Hematopoietic multipotent progenitor cell treated with erythropoietin and hydrocortisone succinate and interleukin-3 and kit ligand, for 17 days (in vitro differentiated cells): Measurements from ENCODE around the gene MICOS13.
A peak's percentile ranks its signal among the peaks of the same experiment; 100 is the strongest.
"Not testable (repeated sequence)": the region's sequence is repeated elsewhere in the genome, so short reads cannot be mapped to it uniquely, and the experiment has no call there.

ENCODE experiments used
- DNase-seq: peaks from one replicate; pipeline ENCODE4 v3.0.0-alpha.2; 2015; ENCODE audit warnings: low spot score

The MICOS13 gene

DNA sequence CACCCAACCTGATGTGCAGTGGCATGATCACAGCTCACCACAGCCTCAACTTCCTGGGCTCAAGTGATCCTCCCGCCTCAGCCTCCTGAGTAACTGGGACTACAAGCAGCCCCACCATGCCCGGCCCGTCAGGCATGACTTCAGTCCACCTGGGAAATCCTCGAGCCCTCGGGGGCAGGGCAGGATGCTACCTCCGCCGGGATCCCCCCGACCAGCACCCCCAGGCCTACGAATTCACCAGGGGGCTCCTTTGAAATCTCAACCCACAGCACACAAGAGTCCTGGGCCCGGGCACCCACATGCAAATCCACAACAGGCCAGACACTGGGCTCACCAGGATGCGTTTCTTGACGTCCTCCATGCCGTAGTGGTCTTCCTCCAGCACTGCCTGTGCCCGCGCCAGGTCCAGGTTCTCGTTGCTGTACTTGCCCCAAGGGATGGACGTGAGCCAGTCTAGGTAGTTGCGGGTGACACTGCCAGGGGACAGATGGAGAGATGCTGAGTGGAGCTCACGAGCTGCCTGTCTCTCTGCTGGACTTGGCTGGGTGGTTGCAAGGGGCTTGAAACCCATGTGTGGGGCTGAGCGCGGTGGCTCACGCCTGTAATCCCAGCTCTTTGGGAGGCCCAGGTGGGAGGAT, 20.3 kb upstream of the MICOS13 start:
- no peak for DNase-seq

DNA sequence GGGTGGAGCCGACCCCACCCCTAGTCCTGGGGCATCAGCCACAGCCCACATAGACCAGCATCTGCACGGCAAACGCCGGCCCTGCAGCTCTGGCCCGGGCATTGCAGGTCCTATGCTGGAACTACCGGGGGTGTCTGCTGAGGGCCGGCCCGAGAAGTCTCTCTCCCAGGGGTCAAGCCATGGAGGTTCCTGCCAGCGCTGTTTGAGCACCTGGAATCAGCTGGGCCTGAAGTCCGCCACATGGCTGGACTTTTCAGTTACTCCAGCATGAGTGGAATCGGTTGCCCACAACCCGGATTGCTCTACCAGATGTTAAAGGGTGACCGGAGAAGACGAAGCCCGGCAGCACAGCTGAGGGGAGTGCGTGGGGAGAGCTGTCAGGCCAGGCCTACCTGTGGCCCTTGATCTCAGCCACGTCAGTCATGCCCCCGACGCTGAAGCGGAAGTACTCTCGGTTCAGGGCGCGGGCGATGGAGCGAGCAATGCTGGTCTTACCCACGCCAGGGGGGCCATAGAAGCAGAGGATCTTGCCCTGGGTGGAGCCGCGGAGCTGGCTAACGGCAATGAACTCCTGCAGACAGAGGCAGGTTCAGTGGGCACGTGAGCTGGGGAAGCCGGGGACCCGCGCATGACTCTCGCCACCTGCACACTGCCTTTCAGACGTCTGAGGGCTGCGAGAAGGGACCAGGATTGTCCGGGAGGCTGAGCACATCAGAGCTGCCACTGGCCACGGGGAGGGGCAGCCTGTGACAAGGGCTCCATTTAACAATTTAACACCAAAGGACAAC, 18.5 kb upstream of the MICOS13 start:
- DNase-seq: no peak

DNA sequence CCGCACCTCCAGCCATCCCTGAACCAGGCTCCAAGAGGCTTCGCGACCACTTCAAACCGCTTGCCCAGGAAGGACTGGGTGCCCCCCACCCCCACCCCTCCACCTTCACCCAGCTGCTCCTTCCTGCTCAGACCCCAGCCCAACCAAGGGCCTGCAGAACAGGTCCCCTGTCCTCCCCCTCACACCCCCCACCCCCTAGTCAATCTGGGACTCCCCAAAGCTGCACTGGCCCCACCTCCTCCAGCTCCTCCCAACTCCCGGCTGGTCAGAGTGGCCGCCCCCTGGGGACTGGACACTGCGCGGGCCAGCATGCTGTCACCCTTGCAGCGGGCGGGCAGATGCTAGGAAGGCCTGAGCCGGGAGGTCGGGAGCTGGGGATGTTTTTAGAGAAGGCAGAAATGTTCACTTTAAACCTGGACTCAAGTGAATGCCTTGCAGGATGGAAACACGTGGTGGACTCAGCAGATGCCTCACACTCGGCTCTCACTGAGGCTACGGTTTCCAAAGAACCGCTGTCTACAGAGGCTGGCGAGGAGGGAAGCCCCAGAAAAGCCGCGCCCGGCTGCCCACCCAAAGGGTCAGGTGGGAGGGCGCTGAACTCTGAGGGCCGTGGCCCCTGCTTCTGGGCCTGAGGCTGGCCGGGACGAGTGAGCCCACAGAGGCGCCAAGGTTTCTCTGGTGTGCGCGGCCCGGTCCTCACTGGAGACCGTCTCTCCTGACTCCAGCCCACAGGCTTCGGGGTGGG, 17.7 kb upstream of the MICOS13 start:
- DNase-seq: no peak

DNA sequence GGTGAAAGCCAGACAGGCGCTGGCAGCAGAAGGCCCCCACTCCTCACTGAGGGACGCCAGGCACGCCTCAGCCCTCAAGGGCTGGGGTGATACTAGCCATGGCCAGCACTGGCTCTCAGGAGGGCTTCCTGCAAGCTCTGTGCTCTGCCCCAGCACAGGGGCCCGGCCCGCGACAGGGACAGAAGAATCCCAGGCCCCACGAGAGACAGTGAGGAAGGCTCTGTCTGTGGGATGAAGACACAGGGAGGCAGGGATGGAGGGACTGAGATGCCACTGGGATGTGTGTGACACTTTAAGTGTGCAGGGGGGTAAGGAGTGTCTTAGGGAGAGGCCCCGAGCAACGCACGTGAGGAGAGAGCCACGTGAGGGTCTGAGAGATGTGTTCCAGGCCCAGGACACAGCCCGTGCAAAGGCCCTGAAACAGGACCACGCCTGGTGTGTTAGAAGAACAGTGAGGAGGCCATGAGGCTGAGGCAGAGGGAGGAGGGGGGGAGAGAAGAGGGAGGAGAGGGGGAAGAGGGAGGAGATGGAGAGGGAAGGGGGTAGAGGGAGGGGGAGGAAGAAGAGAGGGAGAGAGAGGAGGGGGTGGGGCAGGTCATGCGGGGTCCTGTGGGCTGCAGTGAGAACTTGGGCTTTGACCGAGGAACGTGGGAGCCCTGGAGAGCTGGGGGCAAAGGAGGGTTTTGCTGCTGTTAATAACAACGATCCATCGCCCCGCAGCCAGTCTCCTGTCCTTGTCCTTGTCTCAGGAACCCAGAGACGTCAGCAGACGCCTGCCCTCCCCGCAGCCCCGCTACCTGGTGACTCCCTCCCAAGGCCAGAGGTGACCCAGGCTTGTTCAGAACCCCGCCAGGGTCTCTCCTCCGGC, 16.9 kb upstream of the MICOS13 start:
- DNase-seq: no peak

DNA sequence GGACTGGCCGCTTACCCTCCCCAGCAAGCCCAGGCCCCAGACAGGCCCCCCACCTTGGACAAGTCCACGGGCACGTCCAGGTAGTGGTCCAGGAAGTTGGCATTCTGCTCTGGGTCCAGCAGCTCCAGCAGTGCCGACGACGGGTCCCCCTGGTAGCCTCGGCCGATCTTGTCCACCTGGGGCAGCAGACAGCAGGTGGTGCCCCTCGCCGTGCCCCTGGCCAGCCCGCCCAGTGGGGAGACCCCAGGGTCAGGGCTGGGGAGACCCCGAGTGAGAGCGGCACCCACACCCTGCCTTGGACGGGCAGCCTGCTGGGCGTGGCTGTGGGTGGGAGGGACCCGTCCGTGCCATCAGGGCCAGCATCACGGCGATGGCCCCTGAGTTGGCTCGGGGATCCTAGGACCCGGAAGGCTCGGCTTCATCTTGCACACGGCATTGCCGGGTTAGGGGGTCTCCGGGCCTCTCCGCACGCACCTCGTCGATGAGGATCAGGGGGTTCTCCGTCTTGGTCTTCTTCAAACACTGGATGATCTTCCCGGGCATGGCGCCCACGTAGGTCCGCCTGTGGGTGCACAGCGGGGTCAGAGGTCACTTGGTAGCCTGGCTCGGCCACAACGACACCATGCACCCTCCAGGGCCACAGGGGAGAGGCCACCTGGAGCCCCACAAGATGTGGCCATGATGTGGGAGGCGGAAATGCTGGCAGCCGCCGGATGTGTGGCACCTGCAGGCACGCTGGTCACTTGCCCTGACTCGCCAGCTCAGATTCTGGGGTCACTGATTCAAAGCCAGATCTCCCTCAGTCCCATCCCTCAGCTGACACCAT, 16.1 kb upstream of the MICOS13 start:
- no peak for DNase-seq

DNA sequence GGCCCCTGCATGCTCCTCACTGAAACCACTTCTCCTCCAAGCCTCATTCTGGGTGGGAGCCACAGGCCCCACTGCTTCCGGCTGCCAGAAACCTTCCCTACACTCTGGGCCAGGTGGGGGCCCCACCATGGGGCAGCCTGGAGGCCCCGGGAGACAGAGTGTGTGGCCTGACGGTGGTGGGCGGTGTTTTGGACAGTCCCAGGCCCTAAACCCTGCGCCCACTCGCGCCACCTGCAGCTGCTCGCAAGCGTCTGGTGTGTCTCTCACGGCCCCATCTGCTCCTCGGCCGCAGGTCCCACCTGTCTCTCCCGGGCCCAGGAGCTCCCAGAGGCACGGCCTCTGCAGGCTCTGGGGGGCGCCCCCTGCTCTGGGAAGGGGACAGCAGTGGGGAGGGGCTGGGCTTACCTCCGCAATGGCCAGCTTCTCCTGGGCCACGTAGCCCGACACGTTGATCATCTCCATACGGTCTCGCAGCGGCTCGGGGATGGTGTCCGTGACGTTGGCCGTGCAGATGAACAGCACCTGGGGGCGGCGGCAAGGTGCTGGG, 15.4 kb upstream of the MICOS13 start:
- DNase-seq: no peak

DNA sequence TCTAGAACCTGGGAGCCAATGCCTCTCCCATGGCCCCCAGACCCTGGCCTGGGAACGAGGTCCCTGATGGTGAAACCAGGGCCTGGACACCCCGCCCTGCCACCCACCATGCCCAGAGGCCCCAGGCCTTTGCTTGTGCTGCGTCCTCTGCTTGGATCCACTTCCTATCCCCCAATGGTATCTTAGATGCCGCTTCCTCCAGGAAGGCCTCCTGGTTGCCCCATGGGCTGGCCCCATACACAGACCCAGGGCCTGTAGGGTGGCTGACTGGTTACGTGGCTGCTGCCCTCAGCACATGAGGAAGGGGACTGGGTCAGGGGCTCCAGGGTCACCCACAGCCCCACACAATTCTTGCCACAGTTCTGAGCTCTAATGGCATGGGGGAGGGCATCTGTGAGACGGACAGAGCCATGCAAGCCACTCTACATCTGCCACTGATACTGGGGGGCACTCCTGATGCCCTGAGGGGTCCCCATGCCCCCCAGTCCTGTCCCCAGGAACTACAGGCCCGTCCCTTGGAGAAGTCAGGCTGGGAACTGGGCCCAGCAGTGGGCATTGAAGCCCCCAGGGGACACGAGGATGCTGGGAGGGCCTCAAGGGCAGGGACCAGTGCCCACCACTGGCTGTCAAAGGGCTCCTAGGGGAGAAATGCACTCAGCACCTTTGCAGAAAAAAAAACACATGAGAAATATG, 14.8 kb upstream of the MICOS13 start:
- no peak for DNase-seq

DNA sequence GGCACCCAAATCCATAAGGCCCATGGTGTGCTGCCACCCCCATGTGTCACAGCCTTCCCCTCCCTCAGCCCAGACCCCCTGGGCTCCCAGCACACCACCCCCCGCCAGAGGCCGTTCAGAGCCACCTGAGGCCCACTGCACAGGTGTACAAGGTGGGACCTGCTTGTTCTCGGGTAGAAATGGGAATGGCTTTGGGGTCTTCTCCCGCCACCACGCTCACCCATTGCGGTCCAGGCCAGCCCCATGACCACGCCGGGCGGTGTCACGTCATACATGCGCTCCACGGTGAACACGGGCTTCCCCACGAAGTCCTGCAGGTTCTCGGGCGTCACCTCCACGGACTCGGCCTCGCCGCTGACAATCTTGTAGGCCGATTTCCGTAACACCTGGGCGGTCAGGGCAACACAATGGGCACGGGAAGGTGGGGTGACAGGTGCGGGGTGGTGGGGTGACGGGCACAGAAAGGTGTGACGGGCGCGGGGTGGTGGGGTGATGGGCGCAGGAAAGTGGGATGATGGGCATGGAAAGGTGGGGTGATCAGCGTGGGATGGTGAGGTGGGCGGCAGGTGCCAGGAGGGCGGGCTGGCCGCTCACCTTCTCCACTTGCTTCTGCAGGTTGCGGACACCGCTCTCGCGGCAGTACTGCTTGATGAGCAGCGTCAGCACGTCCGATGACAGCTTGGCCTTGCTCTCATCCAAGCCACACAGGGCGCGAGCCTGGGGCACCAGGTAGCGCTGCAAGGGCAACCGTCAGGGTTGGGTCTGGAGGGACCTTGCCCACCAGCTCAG, 14.0 kb upstream of the MICOS13 start:
- DNase-seq: no peak

DNA sequence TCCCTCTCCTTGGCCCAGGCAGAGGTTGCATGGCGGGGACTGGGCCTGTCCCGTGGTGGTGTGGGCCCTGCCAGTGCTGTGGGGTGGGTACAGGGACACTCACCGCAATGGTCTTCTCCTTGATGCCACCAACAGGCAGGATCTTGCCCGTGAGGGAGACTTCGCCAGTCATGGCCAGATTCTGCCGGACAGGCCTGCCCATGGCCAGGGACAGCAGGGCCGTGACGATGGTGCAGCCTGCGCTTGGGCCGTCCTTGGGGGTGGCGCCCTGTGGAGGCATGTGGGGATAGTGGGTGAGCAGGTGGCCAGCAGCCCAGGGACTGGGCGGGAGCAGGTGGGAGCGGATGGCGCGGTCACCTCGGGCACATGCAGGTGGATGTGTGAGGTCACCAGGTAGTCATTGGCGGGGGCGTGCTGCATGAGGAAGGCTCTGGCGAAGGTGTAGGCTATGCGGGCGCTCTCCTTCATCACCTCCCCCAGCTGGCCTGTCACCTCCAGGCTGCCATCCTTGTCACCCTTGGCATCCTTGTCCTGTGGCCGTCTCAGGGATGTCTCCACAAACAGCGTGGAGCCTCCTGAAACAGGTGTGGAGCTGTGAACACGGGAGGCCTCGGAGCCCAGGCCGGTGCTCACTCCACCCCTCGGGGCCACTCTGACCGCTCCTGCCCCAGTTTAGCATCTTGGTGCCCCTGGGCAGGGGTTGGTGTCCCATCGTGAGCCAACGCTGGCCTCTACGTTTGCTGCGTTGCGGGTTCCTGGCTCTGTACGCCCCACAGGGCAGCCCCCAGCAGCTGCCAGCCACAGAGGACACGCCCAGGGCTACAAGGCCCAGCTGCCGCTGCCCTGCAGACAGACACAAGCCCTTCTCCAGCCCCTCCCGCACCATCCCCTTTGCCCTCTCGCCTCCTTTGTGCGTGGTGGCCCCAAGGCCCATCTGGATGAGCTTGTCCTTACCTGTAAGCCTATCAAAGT, 13.2 kb upstream of the MICOS13 start:
- no peak for DNase-seq

DNA sequence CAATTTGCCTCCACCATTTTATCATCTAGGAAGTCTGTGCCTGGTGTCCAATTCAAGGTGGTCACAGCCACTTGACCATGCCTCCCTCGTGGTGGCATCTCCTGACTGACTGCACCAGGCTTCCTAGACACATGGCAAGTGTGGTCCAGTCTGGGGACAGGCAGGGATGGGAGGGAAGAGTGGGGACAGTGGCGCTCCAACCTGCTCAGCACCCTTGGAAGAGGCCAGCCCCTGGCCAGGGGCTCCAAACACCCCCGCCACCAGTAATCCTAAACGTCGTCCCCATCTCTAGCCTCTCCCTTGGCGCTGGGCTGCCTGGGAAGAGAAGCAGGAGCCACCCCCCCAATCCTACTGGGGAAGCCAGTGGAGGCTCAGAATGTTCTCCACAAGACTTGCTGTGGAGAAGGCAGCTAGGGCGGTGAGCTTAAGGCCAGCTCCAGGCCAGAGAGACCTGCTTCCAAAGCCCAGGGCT, 12.4 kb upstream of the MICOS13 start:
- DNase-seq: no peak

DNA sequence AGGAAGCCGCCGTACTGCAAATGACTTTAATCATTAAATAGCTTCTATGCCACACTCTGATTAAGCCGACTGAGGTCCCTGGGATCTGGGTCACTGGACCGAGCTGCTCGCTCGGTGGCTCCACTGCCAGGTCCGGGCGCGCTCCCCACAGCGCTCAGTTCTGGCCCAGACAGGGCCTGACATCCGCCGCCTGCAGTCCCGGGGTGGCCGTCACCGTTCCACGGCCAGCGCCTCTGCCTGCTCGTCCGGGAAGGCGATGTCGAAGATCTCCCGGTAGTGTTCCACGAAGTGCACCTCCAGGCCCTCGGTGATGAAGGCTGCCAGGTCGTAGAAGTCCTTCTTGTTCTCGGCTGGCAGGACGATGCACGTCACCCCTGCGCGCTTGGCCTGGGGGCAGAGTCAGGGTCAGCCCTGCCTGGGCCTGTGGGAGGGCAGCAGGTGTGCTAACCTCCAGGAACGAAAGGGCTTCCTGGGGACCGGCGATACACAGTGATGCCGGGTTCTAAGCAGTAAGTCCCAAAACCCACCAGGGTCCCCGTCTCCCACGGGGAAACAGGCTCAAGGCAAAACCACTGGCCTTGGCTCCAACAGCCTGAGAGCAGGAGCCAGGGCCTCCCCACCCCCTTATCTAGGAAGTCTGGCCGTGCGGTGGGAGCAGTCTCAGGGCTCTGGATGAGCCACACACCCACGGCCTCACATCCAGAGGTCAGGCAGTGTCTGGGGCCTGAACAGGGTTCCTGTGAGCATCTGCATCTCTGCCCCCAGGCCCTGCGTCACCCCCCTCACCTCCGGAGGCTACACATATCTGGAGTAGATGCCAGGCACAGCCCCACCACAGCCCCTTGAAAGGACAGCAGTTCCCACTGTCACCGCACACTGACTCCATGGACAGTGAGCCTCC, 11.8 kb upstream of the MICOS13 start:
- DNase-seq: no peak

DNA sequence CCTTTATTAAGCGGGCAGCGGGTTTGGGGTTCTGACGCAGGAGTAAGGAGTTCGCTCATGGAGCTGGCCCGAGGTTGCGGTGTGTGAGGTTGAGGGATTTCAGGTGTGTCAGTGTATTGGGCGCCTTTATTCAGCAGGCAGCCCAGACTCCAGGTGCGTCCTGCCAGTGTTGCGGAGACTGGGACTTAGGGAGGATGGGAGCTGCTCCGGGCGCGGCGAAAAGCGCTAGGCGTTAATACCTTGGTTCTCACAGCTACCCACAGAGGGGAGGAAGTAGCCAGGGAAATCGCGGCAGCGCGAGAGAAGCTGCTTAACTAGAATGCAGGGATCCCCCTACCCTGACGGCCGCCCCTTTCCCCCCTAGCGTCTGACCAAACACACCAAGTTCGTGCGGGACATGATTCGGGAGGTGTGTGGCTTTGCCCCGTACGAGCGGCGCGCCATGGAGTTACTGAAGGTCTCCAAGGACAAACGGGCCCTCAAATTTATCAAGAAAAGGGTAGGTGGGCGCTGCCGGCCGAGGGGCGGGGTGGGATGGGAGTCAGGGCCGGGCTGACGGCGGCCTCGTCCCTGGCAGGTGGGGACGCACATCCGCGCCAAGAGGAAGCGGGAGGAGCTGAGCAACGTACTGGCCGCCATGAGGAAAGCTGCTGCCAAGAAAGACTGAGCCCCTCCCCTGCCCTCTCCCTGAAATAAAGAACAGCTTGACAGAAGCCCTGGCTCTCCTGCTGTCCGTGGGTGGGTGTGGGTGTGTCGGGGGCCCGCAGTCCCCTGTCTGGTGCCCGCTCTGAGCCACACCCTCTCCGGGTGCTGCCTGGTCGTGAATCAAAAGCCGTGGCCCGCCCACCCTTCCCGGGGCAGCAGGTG, 10.9 kb upstream of the MICOS13 start:
- DNase-seq: no peak

DNA sequence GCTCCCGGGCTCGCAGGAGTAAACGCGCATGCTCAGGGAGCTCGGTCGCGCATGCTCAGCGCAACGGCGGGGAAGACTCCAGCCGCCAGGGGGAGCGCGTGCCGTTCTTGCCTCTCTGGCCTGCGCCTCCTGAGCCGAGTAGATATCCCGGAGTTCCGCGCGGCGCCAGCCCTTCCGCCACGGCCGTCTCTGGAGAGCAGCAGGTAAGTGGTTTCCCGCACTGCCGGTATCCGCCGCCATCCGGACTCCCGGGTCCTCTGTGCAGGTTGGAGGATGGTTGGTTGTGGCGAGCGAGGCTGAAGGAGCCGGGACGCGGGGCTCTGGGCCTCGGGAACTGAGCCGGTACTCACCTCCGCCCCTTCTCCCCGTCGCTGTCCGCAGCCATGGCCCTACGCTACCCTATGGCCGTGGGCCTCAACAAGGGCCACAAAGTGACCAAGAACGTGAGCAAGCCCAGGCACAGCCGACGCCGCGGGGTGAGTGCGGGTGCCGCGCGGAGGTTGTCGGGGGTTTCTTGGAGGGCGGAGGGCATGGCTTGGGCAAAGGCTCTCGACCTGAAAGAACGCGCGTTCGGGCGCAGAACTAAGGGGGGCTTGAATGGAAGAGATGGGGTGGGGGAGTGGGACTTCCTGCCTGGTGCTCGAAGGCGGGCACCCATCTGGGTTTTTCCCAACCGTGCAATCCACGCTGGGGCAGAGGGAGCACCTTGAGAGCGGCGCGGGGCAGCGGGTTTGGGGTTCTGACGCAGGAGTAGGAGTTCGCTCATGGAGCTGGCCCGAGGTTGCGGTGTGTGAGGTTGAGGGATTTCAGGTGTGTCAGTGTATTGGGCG, 10.0 kb upstream of the MICOS13 start, which contains the start of gene RPL36:
RPL36 (plus strand) TSS at position 171 of the 830 bp plus-strand sequence; CDS start at position 384, 213 bp downstream.
- DNase-seq: peak; percentile 99

DNA sequence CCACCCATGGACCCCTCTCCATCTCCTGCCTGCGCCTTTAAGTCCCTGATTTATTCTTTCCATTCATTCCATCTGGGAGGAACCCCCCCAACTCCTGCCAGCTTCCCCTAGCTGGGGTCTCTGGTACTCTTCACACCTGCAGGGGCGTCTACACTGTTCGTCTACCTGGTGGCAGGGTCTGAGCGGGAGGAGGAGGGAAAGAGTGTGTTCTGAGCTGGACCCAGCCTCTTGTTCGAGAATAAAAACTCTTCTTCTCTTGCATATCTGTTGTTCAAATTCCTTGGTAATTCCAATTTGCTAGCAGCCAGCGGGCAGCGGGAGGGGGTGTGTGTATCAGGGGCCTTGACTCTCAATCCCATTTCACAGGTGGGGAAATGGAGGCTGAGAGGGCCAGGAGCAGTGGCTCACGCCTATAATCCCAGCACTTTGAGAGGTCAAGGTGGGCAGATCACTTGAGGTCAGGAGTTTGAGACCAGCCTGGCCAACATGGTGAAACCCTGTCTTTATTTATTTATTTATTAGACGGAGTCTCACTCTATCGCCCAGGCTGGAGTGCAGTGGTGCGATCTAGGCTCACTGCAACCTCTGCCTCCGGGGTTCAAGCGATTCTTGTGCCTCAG, 8.1 kb upstream of the MICOS13 start:
- not testable (repeated sequence) for DNase-seq
